CD14-positive monocyte (primary cell): Measurements from ENCODE around the gene MAP1LC3B. TPM values are rescaled to one million over a fixed set of nuclear protein-coding genes. Genes with fewer than 3 reads are reported as not detected.
A peak's percentile ranks its signal among the peaks of the same experiment; 100 is the strongest.
"Not testable (repeated sequence)": the region's sequence is repeated elsewhere in the genome, so short reads cannot be mapped to it uniquely, and the experiment has no call there.

ENCODE experiments used
- DNase-seq, 3 donors: peaks; one replicate each; pipeline ENCODE4 v3.0.0-alpha.2; 2011 to 2022
- H2AFZ ChIP-seq: 2 replicates; pipeline ENCODE4 v1.6.0; 2012; ENCODE audit warnings: mild to moderate bottlenecking, low read depth, low read length, inconsistent platforms; ENCODE audit not compliant: insufficient read depth, poor library complexity, severe bottlenecking
- H3K27ac ChIP-seq, 2 donors: 1 replicate in 1 of 2; 2 replicates in 1 of 2; pipeline ENCODE4 v1.5.1; 2012 to 2013; ENCODE audit warnings: low read length in 2 of 2, control low read depth in 1 of 2, inconsistent platforms in 1 of 2, low read depth in 1 of 2, mild to moderate bottlenecking in 1 of 2
- H3K27me3 ChIP-seq, 2 donors: one replicate each; pipeline versions ENCODE4 v1.6.0 to v1.6.1; 2011 to 2013; ENCODE audit warnings: low read length in 2 of 2; ENCODE audit not compliant: control insufficient read depth in 2 of 2, insufficient read depth in 2 of 2
- H3K36me3 ChIP-seq, 2 donors: replicated peaks in 1 of 2; 1 replicate in 1 of 2; 2 replicates in 1 of 2; pipeline versions ENCODE4 v1.5.1 to v1.6.1; 2012 to 2013; ENCODE audit warnings: low read length in 2 of 2, control low read depth in 1 of 2, inconsistent platforms in 1 of 2, mild to moderate bottlenecking in 1 of 2; ENCODE audit not compliant: insufficient read depth in 2 of 2, control insufficient read depth in 1 of 2
- H3K4me1 ChIP-seq, 2 donors: 1 replicate in 1 of 2; 2 replicates in 1 of 2; pipeline versions ENCODE4 v1.5.1 to v1.6.1; 2012 to 2013; ENCODE audit warnings: low read length in 2 of 2, control low read depth in 1 of 2, inconsistent platforms in 1 of 2, mild to moderate bottlenecking in 1 of 2, moderate library complexity in 1 of 2; ENCODE audit not compliant: insufficient read depth in 2 of 2, control insufficient read depth in 1 of 2
- H3K4me2 ChIP-seq: replicated peaks from 2 replicates; pipeline ENCODE3; 2012; ENCODE audit warnings: low read length, moderate library complexity, mild to moderate bottlenecking; ENCODE audit not compliant: poor library complexity, severe bottlenecking; ENCODE audit errors: extremely low read depth
- H3K4me3 ChIP-seq, 3 experiments: fragments of 200-600 bp in 1 of 3; sonication (generic) in 1 of 3; replicated peaks in 1 of 3; 1 replicate in 2 of 3; 2 replicates in 1 of 3; pipeline ENCODE4 v1.5.1; 2011 to 2013; ENCODE audit warnings: low read length in 3 of 3, mild to moderate bottlenecking in 3 of 3, control low read depth in 2 of 3, low read depth in 2 of 3, inconsistent platforms in 1 of 3, moderate library complexity in 1 of 3
- H3K79me2 ChIP-seq: 2 replicates; pipeline ENCODE4 v1.6.0; 2012; ENCODE audit warnings: mild to moderate bottlenecking, control low read depth, inconsistent platforms, low read length, moderate library complexity; ENCODE audit not compliant: insufficient read depth
- H3K9ac ChIP-seq: 2 replicates; pipeline ENCODE4 v1.6.0; 2017; ENCODE audit warnings: low read length, mild to moderate bottlenecking; ENCODE audit not compliant: insufficient read depth, poor library complexity, severe bottlenecking
- H3K9me3 ChIP-seq, 2 donors: replicated peaks in 1 of 2; 1 replicate in 1 of 2; 2 replicates in 1 of 2; pipeline versions ENCODE4 v1.5.1 to v1.6.1; 2012 to 2013; ENCODE audit warnings: low read length in 2 of 2, control low read depth in 1 of 2; ENCODE audit not compliant: control insufficient read depth in 1 of 2, insufficient read depth in 1 of 2
- H4K20me1 ChIP-seq: 2 replicates; pipeline ENCODE4 v1.6.0; 2012; ENCODE audit warnings: mild to moderate bottlenecking, low read length, control low read depth, moderate library complexity; ENCODE audit not compliant: insufficient read depth
- H3K27ac Mint-ChIP-seq, 7 donors: one replicate each; pipeline ENCODE4 v1.8.0; 2020; ENCODE audit warnings: mild to moderate bottlenecking in 7 of 7, mixed read lengths in 7 of 7, moderate library complexity in 6 of 7, inconsistent platforms in 2 of 7
- H3K27me3 Mint-ChIP-seq, 3 donors: one replicate each; pipeline ENCODE4 v1.8.0; 2021 to 2022; ENCODE audit warnings: low read depth in 3 of 3, mild to moderate bottlenecking in 3 of 3, mixed read lengths in 3 of 3, moderate library complexity in 3 of 3, inconsistent platforms in 1 of 3
- H3K36me3 Mint-ChIP-seq, 2 donors: one replicate each; pipeline ENCODE4 v1.8.0; 2020; ENCODE audit warnings: mixed read lengths in 2 of 2, inconsistent platforms in 1 of 2, mild to moderate bottlenecking in 1 of 2
- H3K4me1 Mint-ChIP-seq: one replicate; pipeline ENCODE4 v1.8.0; 2020; ENCODE audit warnings: mild to moderate bottlenecking, mixed read lengths
- H3K4me3 Mint-ChIP-seq, 2 donors: one replicate each; pipeline ENCODE4 v1.8.0; 2020; ENCODE audit warnings: mild to moderate bottlenecking in 2 of 2, mixed read lengths in 2 of 2, moderate library complexity in 1 of 2
- H3K9me3 Mint-ChIP-seq, 7 donors: one replicate each; pipeline ENCODE4 v1.8.0; 2020 to 2022; ENCODE audit warnings: mixed read lengths in 7 of 7, mild to moderate bottlenecking in 6 of 7, moderate library complexity in 6 of 7, inconsistent platforms in 2 of 7
- WGBS: methylation state at CpG from one replicate; pipeline ENCODE4 v1.1.5; 2013; ENCODE audit warnings: missing lambda C conversion rate; ENCODE audit not compliant: insufficient coverage; 5-methylcytosine and 5-hydroxymethylcytosine counted together
- intact Hi-C, 2 donors: fragments of 100-400 bp; cut with micrococcal nuclease; formaldehyde crosslinking; loops; one replicate each; pipeline versions ENCODE4 v1.15.0 to v1.15.1; 2023
- polyA plus RNA-seq, 3 donors: library from polyadenylated mRNA; depleted of rRNA in 1 of 3; unstranded in 2 of 3; stranded (reverse) in 1 of 3; fragments of 300-500 nt in 2 of 3; fragments of >200 nt in 1 of 3; fragmentation: Illumina TruSeq in 2 of 3; gene quantifications; 1 replicate in 2 of 3; 2 replicates in 1 of 3; pipeline ENCODE4 v1.2.3, GENCODE V29; 2012 to 2021
- TF ChIP-seq, protein P1 (sequence below): fragments of 200-600 bp; IDR thresholded peaks from one replicate; pipeline ENCODE4 v1.8.0; 2022; ENCODE audit warnings: antibody characterized with exemption, mild to moderate bottlenecking

The MAP1LC3B gene
- polyA plus RNA-seq, 3 donors = 102 to 147 (median 140) TPM

DNA sequence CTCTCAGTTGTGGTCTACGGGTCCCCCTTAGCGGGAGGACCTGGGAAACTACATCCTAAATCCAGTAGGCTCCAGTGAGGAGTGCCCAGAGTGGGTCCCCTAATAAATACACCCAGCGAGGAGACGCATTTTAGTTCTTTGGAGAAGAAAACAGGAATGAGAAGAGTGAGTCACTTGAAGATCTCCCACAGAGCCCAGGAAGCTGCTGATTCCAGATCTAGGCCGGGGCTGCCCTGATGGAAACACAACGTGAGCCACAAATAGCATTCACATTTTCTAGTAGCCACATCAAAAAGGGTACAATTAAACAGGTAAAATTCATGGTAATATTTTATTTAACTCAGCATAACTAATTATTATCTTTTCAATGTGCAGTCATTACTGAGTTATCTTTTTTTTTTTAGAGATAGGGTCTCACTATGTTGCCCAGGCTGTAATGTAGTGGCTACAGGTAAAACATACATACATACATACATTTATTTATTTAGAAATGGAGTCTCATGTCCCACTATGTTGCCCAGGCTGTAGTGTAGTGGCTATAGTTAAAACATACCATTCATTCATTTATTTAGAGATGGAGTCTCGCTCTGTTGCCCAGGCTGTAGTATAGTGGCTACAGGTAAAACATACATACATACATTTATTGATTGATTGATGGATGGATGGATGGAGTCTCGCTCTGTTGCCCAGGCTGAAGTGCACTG lies 30.1 kb upstream of the MAP1LC3B start:
- Histone ChIP-seq H3K27me3 (peaks cover 19 to 55% of the 10 kb centered on the region in 2 donors), H3K27ac (no peak overlapping the region), H3K9me3 (no peaks in the 10 kb centered on the region), H4K20me1 (peaks cover 54% of the 10 kb centered on the region), H3K4me3 (no peak overlapping the region), H3K79me2 (no peaks in the 10 kb centered on the region), H2AFZ (no peak overlapping the region), H3K4me2 (no peak overlapping the region), H3K9ac (no peak overlapping the region), H3K36me3 (peaks cover 4 to 17% of the 10 kb centered on the region in 2 donors), H3K4me1 (no peaks in the 10 kb centered on the region)
- Mint-ChIP-seq H3K36me3 (peaks cover 67 to 78% of the 10 kb centered on the region in 2 donors), H3K4me1 (peaks cover 6% of the 10 kb centered on the region), H3K27me3 (peaks cover 53 to 78% (median 74%) of the 10 kb centered on the region in 3 donors), H3K9me3 (peaks cover 0 to 19% (median 2%) of the 10 kb centered on the region in 7 donors), H3K27ac (no peak overlapping the region), H3K4me3 (peak overlapping the region in 1 of 2 donors; percentile 67)
- TF ChIP-seq, protein P1, sequence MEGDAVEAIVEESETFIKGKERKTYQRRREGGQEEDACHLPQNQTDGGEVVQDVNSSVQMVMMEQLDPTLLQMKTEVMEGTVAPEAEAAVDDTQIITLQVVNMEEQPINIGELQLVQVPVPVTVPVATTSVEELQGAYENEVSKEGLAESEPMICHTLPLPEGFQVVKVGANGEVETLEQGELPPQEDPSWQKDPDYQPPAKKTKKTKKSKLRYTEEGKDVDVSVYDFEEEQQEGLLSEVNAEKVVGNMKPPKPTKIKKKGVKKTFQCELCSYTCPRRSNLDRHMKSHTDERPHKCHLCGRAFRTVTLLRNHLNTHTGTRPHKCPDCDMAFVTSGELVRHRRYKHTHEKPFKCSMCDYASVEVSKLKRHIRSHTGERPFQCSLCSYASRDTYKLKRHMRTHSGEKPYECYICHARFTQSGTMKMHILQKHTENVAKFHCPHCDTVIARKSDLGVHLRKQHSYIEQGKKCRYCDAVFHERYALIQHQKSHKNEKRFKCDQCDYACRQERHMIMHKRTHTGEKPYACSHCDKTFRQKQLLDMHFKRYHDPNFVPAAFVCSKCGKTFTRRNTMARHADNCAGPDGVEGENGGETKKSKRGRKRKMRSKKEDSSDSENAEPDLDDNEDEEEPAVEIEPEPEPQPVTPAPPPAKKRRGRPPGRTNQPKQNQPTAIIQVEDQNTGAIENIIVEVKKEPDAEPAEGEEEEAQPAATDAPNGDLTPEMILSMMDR = no peak
- intact Hi-C loops = no loop called here
- DNase-seq = no peak
- WGBS = 100% methylated on average over 2 of the region's 8 CpGs

DNA sequence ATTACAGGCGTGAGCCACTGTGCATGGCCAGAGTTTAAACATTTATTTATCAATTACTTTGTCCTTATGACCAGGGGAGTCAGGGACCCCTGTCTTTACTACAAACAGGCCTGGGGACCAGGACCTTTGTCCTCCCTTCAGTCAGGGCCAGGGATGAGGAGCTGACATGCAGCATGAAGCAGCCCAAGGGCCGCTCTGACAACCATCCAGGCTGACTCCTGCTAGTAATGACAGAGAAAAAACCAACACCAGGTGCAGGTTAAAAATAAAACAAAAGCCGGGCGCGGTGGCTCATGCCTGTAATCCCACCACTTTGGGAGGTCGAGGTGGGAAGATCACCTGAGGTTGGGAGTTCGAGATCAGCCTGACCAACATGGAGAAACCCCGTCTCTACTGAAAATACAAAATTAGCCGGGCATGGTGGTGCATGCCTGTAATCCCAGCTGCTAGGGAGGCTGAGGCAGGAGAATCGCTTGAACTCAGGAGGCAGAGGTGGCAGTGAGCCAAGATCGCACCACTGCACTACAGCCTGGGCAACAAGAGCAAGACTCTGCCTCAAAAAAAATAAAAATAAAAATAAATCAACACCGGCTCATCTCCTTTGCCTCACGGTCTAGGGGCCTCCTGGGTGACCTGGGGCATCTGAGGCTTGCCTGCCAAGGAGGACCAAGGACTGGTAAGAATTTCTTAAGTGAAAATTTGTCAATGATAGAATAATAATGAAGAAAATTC lies 29.1 kb upstream of the MAP1LC3B start:
- Histone ChIP-seq H3K36me3 (peaks cover 4 to 19% of the 10 kb centered on the region in 2 donors), H4K20me1 (peaks cover 64% of the 10 kb centered on the region), H3K27me3 (peaks cover 28 to 64% of the 10 kb centered on the region in 2 donors)
- H2AFZ ChIP-seq, intact Hi-C loops, H3K27ac Mint-ChIP-seq, H3K4me3 ChIP-seq, H3K9ac ChIP-seq, H3K4me1 ChIP-seq, H3K9me3 ChIP-seq, H3K79me2 ChIP-seq, H3K4me2 ChIP-seq, H3K27ac ChIP-seq, DNase-seq: not testable (repeated sequence)
- peaks cover 0 to 25% (median 6%) of the 10 kb centered on the region in 7 donors for H3K9me3 Mint-ChIP-seq
- WGBS = 100% methylated on average over 7 of the region's 13 CpGs
- peaks cover 62 to 85% (median 81%) of the 10 kb centered on the region in 3 donors for H3K27me3 Mint-ChIP-seq
- peak overlapping the region in 1 of 2 donors; percentile 56 for H3K4me3 Mint-ChIP-seq
- H3K4me1 Mint-ChIP-seq = peaks cover 10% of the 10 kb centered on the region
- peaks cover 71 to 77% of the 10 kb centered on the region in 2 donors for H3K36me3 Mint-ChIP-seq
